ENCODE results near the gene PSMA8. TPM values are rescaled to one million over a fixed set of nuclear protein-coding genes. Genes with fewer than 3 reads are reported as not detected.

Gene PSMA8
- total and polyA plus RNA-seq, 2 of the 13 experiments (the other 11 are each of a cell fraction or from before 2014, with no cell fraction given), result not detected

DNA sequence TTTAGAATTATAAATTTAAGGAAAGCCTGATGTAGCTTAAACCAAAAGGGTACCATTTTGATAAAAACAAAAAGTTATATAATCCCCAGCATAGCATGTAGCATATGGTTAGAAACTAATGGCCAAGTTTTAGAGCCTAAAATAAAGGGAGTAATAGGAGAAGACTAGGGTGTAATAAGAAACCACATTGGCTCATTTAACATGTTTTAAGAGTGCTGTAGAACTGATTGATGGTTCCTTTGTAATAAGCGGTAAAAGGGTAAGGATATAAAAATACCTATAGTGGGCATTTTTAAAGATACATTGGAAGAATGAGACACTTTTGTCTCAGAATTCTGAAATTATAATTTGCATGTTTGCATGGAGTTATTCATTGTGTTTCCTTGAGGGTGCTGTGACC, 1.9 kb downstream of the PSMA8 start (continued):
- TF ChIP-seq, protein P1, sequence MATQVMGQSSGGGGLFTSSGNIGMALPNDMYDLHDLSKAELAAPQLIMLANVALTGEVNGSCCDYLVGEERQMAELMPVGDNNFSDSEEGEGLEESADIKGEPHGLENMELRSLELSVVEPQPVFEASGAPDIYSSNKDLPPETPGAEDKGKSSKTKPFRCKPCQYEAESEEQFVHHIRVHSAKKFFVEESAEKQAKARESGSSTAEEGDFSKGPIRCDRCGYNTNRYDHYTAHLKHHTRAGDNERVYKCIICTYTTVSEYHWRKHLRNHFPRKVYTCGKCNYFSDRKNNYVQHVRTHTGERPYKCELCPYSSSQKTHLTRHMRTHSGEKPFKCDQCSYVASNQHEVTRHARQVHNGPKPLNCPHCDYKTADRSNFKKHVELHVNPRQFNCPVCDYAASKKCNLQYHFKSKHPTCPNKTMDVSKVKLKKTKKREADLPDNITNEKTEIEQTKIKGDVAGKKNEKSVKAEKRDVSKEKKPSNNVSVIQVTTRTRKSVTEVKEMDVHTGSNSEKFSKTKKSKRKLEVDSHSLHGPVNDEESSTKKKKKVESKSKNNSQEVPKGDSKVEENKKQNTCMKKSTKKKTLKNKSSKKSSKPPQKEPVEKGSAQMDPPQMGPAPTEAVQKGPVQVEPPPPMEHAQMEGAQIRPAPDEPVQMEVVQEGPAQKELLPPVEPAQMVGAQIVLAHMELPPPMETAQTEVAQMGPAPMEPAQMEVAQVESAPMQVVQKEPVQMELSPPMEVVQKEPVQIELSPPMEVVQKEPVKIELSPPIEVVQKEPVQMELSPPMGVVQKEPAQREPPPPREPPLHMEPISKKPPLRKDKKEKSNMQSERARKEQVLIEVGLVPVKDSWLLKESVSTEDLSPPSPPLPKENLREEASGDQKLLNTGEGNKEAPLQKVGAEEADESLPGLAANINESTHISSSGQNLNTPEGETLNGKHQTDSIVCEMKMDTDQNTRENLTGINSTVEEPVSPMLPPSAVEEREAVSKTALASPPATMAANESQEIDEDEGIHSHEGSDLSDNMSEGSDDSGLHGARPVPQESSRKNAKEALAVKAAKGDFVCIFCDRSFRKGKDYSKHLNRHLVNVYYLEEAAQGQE (IDR thresholded peaks at IDR 0.05; ENCODE audit: borderline replicate concordance in 1 of 2, low read depth in 1 of 2, low read length in 2 of 2), result no peak
- TF ChIP-seq TCF7 (IDR thresholded peaks at IDR 0.05; ENCODE audit: low read depth), result no peak
- TF ChIP-seq, protein P2, sequence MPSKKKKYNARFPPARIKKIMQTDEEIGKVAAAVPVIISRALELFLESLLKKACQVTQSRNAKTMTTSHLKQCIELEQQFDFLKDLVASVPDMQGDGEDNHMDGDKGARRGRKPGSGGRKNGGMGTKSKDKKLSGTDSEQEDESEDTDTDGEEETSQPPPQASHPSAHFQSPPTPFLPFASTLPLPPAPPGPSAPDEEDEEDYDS (CRISPR knock-in tag; IDR thresholded peaks at IDR 0.05), result no peak
- TF ChIP-seq, protein P3, sequence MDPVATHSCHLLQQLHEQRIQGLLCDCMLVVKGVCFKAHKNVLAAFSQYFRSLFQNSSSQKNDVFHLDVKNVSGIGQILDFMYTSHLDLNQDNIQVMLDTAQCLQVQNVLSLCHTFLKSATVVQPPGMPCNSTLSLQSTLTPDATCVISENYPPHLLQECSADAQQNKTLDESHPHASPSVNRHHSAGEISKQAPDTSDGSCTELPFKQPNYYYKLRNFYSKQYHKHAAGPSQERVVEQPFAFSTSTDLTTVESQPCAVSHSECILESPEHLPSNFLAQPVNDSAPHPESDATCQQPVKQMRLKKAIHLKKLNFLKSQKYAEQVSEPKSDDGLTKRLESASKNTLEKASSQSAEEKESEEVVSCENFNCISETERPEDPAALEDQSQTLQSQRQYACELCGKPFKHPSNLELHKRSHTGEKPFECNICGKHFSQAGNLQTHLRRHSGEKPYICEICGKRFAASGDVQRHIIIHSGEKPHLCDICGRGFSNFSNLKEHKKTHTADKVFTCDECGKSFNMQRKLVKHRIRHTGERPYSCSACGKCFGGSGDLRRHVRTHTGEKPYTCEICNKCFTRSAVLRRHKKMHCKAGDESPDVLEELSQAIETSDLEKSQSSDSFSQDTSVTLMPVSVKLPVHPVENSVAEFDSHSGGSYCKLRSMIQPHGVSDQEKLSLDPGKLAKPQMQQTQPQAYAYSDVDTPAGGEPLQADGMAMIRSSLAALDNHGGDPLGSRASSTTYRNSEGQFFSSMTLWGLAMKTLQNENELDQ (CRISPR knock-in tag; IDR thresholded peaks at IDR 0.05; ENCODE audit: borderline replicate concordance), result no peak

DNA sequence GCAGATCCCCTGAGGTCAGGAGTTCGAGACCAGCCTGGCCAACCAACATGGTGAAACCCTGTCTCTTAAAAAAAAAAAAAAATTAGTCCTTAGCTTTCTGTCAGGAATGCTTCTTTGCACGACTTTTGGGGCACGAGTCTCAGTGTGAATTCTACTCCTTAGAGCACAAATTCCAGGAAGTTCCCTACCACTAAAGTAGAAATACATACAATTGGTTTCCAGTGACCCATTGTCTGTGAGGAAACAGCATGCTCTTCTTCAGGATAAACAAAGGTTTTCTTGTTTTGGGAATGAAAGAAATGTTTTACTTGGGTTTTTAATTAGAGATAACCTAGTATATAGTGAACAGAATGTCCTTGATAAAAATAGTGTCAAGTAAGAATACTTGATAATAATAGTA, 23.7 kb downstream of the PSMA8 start:
- no peak for ATAC-seq
- H3K36me3 ChIP-seq (replicated peaks in 1 of 2; ENCODE audit: control insufficient read depth in 1 of 2, insufficient read depth in 2 of 2, low read length in 2 of 2), result no peaks in the 10 kb centered on the region

More for the DNA sequence above, 23.7 kb downstream of the PSMA8 start:
- H3K27me3 ChIP-seq (ENCODE audit: control insufficient read depth in 1 of 2, insufficient read depth in 2 of 2, low read length in 2 of 2), result no peaks in the 10 kb centered on the region
- WGBS (ENCODE audit: low lambda C conversion rate), result 2% methylated on average over 3 of the region's 3 CpGs
- no peaks in the 10 kb centered on the region for H4K20me1 ChIP-seq (ENCODE audit: insufficient read depth, low read length)
- H2AFZ ChIP-seq (ENCODE audit: low read length), result no peak overlapping the region
- no peaks in the 10 kb centered on the region for H3K79me2 ChIP-seq (ENCODE audit: insufficient read depth, low read length)
- no peaks in the 10 kb centered on the region for H3K9me3 ChIP-seq (ENCODE audit: low read length)
- FAIRE-seq (no peak), DNase-seq (ENCODE audit: low spot score) (no peak)
- BruUV-seq (replicated peaks), result no TSS peak
- no peak overlapping the region for H3K4me2 ChIP-seq (ENCODE audit: low read depth, low read length)
- in situ Hi-C loops (cut with HindIII; ENCODE audit: extremely low pct_ligation_motif_present, low pct_unique_long_range_greater_than_20kb), result no loop called here
- CTCF ChIA-PET (ENCODE audit: low intra/inter-chr PET ratio, low total read pairs), result no interaction called here
- TF ChIP-seq ZFY (CRISPR knock-in tag; IDR thresholded peaks at IDR 0.05), result no peak
- no peak overlapping the region for H3K27ac ChIP-seq (ENCODE audit: extremely low read length, insufficient read depth, low read length)
- H3K4me3 ChIP-seq (replicated peaks in 1 of 3; ENCODE audit: insufficient read depth in 1 of 3, low read depth in 2 of 3, low read length in 3 of 3), result no peak overlapping the region
- intact Hi-C loops (cut with micrococcal nuclease; ENCODE audit: unreplicated experiment), result no loop called here
- H3K9ac ChIP-seq (ENCODE audit: insufficient read depth, low read depth, low read length), result no peak overlapping the region
- no peaks in the 10 kb centered on the region for H3K4me1 ChIP-seq (ENCODE audit: insufficient read depth, low read length)
- POLR2A ChIA-PET, result no interaction called here

Data from HepG2 (cell line).